Mesothelial cell of epicardium (in vitro differentiated cells): Measurements from ENCODE around the gene DNALI1. TPM values are rescaled to one million over a fixed set of nuclear protein-coding genes. Genes with fewer than 3 reads are reported as not detected.
"Not testable (repeated sequence)": the region's sequence is repeated elsewhere in the genome, so short reads cannot be mapped to it uniquely, and the experiment has no call there.

Experiments used
- DNase-seq, 2 experiments: peaks; one replicate each; pipeline ENCODE4 v3.0.0; 2021; ENCODE audit warnings: low spot score in 2 of 2; ENCODE audit not compliant: unreplicated experiment in 2 of 2
- H3K27ac Mint-ChIP-seq: 2 replicates; pipeline ENCODE4 v1.8.0; 2021; ENCODE audit warnings: mixed read lengths
- H3K27me3 Mint-ChIP-seq: 2 replicates; pipeline ENCODE4 v1.8.0; 2021; ENCODE audit warnings: low read depth, mixed read lengths
- H3K36me3 Mint-ChIP-seq: 2 replicates; pipeline ENCODE4 v1.8.0; 2021; ENCODE audit warnings: mixed read lengths
- H3K4me1 Mint-ChIP-seq: 2 replicates; pipeline ENCODE4 v1.8.0; 2021; ENCODE audit warnings: mixed read lengths
- H3K4me3 Mint-ChIP-seq: 2 replicates; pipeline ENCODE4 v1.8.0; 2021; ENCODE audit warnings: mild to moderate bottlenecking, moderate library complexity, mixed read lengths
- H3K9me3 Mint-ChIP-seq: 2 replicates; pipeline ENCODE4 v1.8.0; 2021; ENCODE audit warnings: mixed read lengths
- CTCF ChIP-seq: fragments of 200-600 bp; sonication (generic); IDR thresholded peaks from one replicate; pipeline ENCODE4 v1.5.0; 2021; ENCODE audit warnings: antibody characterized with exemption; ENCODE audit not compliant: unreplicated experiment
- total RNA-seq: library from RNA; stranded (reverse); gene quantifications from 3 replicates; pipeline ENCODE4 v1.2.1, GENCODE V29; 2021

DNALI1 gene
- total RNA-seq, 1 donor from 2014 or later, result 12.5 TPM

GRCh38 chr1:37517569-37517968 lies 39.2 kb upstream of the DNALI1 start:
- no peak for TF ChIP-seq CTCF
- Mint-ChIP-seq H3K9me3 (no peaks in the 10 kb centered on the region), H3K4me1 (peaks cover 17% of the 10 kb centered on the region), H3K36me3 (no peaks in the 10 kb centered on the region), H3K4me3 (no peak overlapping the region), H3K27ac (no peak overlapping the region), H3K27me3 (peaks cover 3% of the 10 kb centered on the region)
- DNase-seq, result no peak

- peaks cover 15% of the 10 kb centered on the region for H3K4me1 Mint-ChIP-seq
- H3K27ac Mint-ChIP-seq, H3K9me3 Mint-ChIP-seq, H3K27me3 Mint-ChIP-seq, H3K4me3 Mint-ChIP-seq, DNase-seq, H3K36me3 Mint-ChIP-seq: not testable (repeated sequence)
These were observed 38.5 kb upstream of the DNALI1 start for GRCh38 chr1:37518241-37518640.

GRCh38 chr1:37518929-37519328 lies 37.8 kb upstream of the DNALI1 start:
- not testable (repeated sequence) for H3K27me3 Mint-ChIP-seq, H3K27ac Mint-ChIP-seq, DNase-seq, H3K36me3 Mint-ChIP-seq, H3K4me3 Mint-ChIP-seq, H3K9me3 Mint-ChIP-seq
- peaks cover 11% of the 10 kb centered on the region for H3K4me1 Mint-ChIP-seq

- H3K4me1 Mint-ChIP-seq, result peaks cover 11% of the 10 kb centered on the region
- peaks cover 3% of the 10 kb centered on the region for H3K27me3 Mint-ChIP-seq
- no peak for DNase-seq
- no peak overlapping the region for H3K27ac Mint-ChIP-seq
- TF ChIP-seq CTCF, result no peak
- H3K9me3 Mint-ChIP-seq, result no peaks in the 10 kb centered on the region
- no peak overlapping the region for H3K4me3 Mint-ChIP-seq
- H3K36me3 Mint-ChIP-seq, result no peaks in the 10 kb centered on the region
These were observed 37.1 kb upstream of the DNALI1 start for GRCh38 chr1:37519613-37520012.

GRCh38 chr1:37529888-37530287 lies 26.9 kb upstream of the DNALI1 start:
- not testable (repeated sequence) for H3K27me3 Mint-ChIP-seq, H3K9me3 Mint-ChIP-seq, H3K36me3 Mint-ChIP-seq, H3K4me3 Mint-ChIP-seq, H3K27ac Mint-ChIP-seq, DNase-seq, H3K4me1 Mint-ChIP-seq

GRCh38 chr1:37532418-37533156 lies 24.2 kb upstream of the DNALI1 start:
- not testable (repeated sequence) for H3K27ac Mint-ChIP-seq, H3K4me1 Mint-ChIP-seq, H3K9me3 Mint-ChIP-seq, H3K27me3 Mint-ChIP-seq, DNase-seq, H3K4me3 Mint-ChIP-seq
- H3K36me3 Mint-ChIP-seq, result peaks cover 21% of the 10 kb centered on the region

- no peak for DNase-seq
- no peaks in the 10 kb centered on the region for H3K27me3 Mint-ChIP-seq
- H3K4me3 Mint-ChIP-seq, result no peak overlapping the region
- H3K4me1 Mint-ChIP-seq, result peaks cover 7% of the 10 kb centered on the region
- peak overlapping the region; percentile 94 for H3K27ac Mint-ChIP-seq
- H3K9me3 Mint-ChIP-seq, result no peaks in the 10 kb centered on the region
- TF ChIP-seq CTCF, result no peak
- peaks cover 26% of the 10 kb centered on the region for H3K36me3 Mint-ChIP-seq
These were observed 23.2 kb upstream of the DNALI1 start for GRCh38 chr1:37533317-37534093.
